IMR-90 (cell line): ENCODE measurements around the gene CUX1. TPM values are rescaled to one million over a fixed set of nuclear protein-coding genes. Genes with fewer than 3 reads are reported as not detected.

ENCODE experiments used
- ATAC-seq: fragments of 200-7000 bp; cut with Tn5 transposase; 2 replicates; pipeline ENCODE4 v1.9.1; 2020; ENCODE audit warnings: low read depth, mild to moderate bottlenecking, moderate library complexity
- BruUV-seq: library from RNA; stranded (reverse); fragments of 400-500 nt; replicated peaks from 2 replicates; lab custom pipeline; 2021; lab: Mats Ljungman, UMichigan
- CTCF ChIA-PET: fragments of 300-600 bp; formaldehyde crosslinking; extraction: SDS; loops from one replicate; lab custom pipeline; 2021; ENCODE audit warnings: antibody characterized with exemption; lab: Yijun Ruan, JAX
- POLR2A ChIA-PET: fragments of 300-600 bp; sonication (Branson Sonifier 250); formaldehyde crosslinking; loops from one replicate; lab custom pipeline; 2022; ENCODE audit warnings: antibody characterized with exemption; ENCODE audit not compliant: unreplicated experiment; lab: Charles Lee
- DNase-seq: peaks from one replicate; pipeline ENCODE4 v3.0.0; 2013
- H2AFZ ChIP-seq: replicated peaks from 2 replicates; pipeline ENCODE3; 2013; ENCODE audit warnings: low read length, mild to moderate bottlenecking; ENCODE audit not compliant: poor library complexity
- H2AK5ac ChIP-seq: 2 replicates; pipeline ENCODE4 v1.6.1; 2013; ENCODE audit warnings: low read depth, low read length, inconsistent platforms
- H2AK9ac ChIP-seq: replicated peaks from 2 replicates; pipeline ENCODE3; 2013; ENCODE audit warnings: mild to moderate bottlenecking, low read depth, low read length, moderate library complexity; ENCODE audit not compliant: poor library complexity
- H2BK120ac ChIP-seq: 2 replicates; pipeline ENCODE4 v1.6.1; 2013; ENCODE audit warnings: low read depth, low read length, inconsistent platforms
- H2BK15ac ChIP-seq: 3 replicates; pipeline ENCODE4 v1.6.1; 2013; ENCODE audit warnings: low read depth, low read length, inconsistent platforms
- H2BK20ac ChIP-seq: 2 replicates; pipeline ENCODE4 v1.6.1; 2013; ENCODE audit warnings: low read depth, mild to moderate bottlenecking, inconsistent platforms, low read length, moderate library complexity
- H2BK5ac ChIP-seq: 2 replicates; pipeline ENCODE4 v1.6.1; 2013; ENCODE audit warnings: mild to moderate bottlenecking, low read depth, low read length, inconsistent platforms; ENCODE audit not compliant: poor library complexity, severe bottlenecking
- H3K14ac ChIP-seq: replicated peaks from 2 replicates; pipeline ENCODE4 v1.6.1; 2013; ENCODE audit warnings: low read depth, low read length, inconsistent platforms
- H3K18ac ChIP-seq: 2 replicates; pipeline ENCODE4 v1.6.1; 2013; ENCODE audit warnings: low read depth, low read length, control low read depth
- H3K23ac ChIP-seq: 2 replicates; pipeline ENCODE4 v1.6.1; 2013; ENCODE audit warnings: low read depth, low read length, inconsistent platforms
- H3K27ac ChIP-seq: 2 replicates; pipeline ENCODE4 v1.5.1; 2013; ENCODE audit warnings: mild to moderate bottlenecking, control low read depth, low read length; ENCODE audit not compliant: insufficient read depth
- H3K27me3 ChIP-seq: 2 replicates; pipeline ENCODE4 v1.6.1; 2013; ENCODE audit warnings: low read length; ENCODE audit not compliant: control insufficient read depth, insufficient read depth
- H3K36me3 ChIP-seq: 2 replicates; pipeline ENCODE4 v1.6.1; 2013; ENCODE audit warnings: low read length, mixed read lengths; ENCODE audit not compliant: control insufficient read depth, insufficient read depth
- H3K4ac ChIP-seq: 2 replicates; pipeline ENCODE4 v1.6.1; 2013; ENCODE audit warnings: low read depth, low read length, inconsistent platforms
- H3K4me1 ChIP-seq: 2 replicates; pipeline ENCODE4 v1.6.1; 2013; ENCODE audit warnings: low read length, mixed read lengths; ENCODE audit not compliant: control insufficient read depth, insufficient read depth
- H3K4me2 ChIP-seq: 2 replicates; pipeline ENCODE4 v1.6.1; 2013; ENCODE audit warnings: low read depth, mild to moderate bottlenecking, control low read depth, low read length, moderate library complexity
- H3K4me3 ChIP-seq: 2 replicates; pipeline ENCODE4 v1.5.1; 2013; ENCODE audit warnings: low read depth, mild to moderate bottlenecking, control low read depth, low read length, moderate library complexity; ENCODE audit not compliant: insufficient read depth
- H3K56ac ChIP-seq: 2 replicates; pipeline ENCODE4 v1.6.1; 2013; ENCODE audit warnings: low read length, inconsistent platforms; ENCODE audit not compliant: insufficient read depth; ENCODE audit errors: extremely low read depth
- H3K79me1 ChIP-seq, 2 experiments: 2 replicates each; pipeline ENCODE4 v1.6.1; 2013; ENCODE audit warnings: low read length in 2 of 2, inconsistent platforms in 1 of 2, low read depth in 1 of 2
- H3K9ac ChIP-seq: 2 replicates; pipeline ENCODE4 v1.6.1; 2013; ENCODE audit warnings: low read depth, low read length, control low read depth
- H3K9me1 ChIP-seq: 2 replicates; pipeline ENCODE4 v1.6.1; 2013; ENCODE audit warnings: low read length, inconsistent platforms; ENCODE audit not compliant: insufficient read depth
- H3K9me3 ChIP-seq: 2 replicates; pipeline ENCODE4 v1.6.1; 2013; ENCODE audit warnings: low read length; ENCODE audit not compliant: control insufficient read depth, insufficient read depth
- H4K20me1 ChIP-seq: 2 replicates; pipeline ENCODE4 v1.6.1; 2013; ENCODE audit warnings: low read length, inconsistent platforms; ENCODE audit not compliant: insufficient read depth
- H4K5ac ChIP-seq: 2 replicates; pipeline ENCODE4 v1.6.1; 2013; ENCODE audit warnings: mild to moderate bottlenecking, low read depth, low read length, control low read depth
- H4K8ac ChIP-seq, 2 experiments: 2 replicates each; pipeline ENCODE4 v1.6.1; 2013; ENCODE audit warnings: low read depth in 2 of 2, low read length in 2 of 2, control low read depth in 1 of 2, inconsistent platforms in 1 of 2
- H4K91ac ChIP-seq: 2 replicates; pipeline ENCODE4 v1.6.1; 2013; ENCODE audit warnings: low read depth, low read length, inconsistent platforms; ENCODE audit not compliant: insufficient read depth
- ELK1 ChIP-seq: fragments of 150-350 bp; IDR thresholded peaks from 2 replicates; pipeline ENCODE4 v1.6.1; 2016; ENCODE audit warnings: low read depth, mild to moderate bottlenecking, low read length, moderate library complexity, borderline replicate concordance
- FOS ChIP-seq: fragments of 150-350 bp; IDR thresholded peaks from 2 replicates; pipeline ENCODE4 v1.6.1; 2016; ENCODE audit warnings: low read depth, low read length
- RFX5 ChIP-seq: IDR thresholded peaks from 2 replicates; pipeline ENCODE4 v1.8.0; 2012; ENCODE audit warnings: low read depth, mild to moderate bottlenecking, low read length, moderate library complexity
- WGBS, 2 experiments: methylation state at CpG; one replicate each; pipeline versions ENCODE4 v1.1.5 to v1.1.7; 2013; ENCODE audit warnings: missing lambda C conversion rate in 2 of 2; ENCODE audit not compliant: insufficient read length in 1 of 2; ENCODE audit errors: extremely low coverage in 2 of 2; 5-methylcytosine and 5-hydroxymethylcytosine counted together
- dilution Hi-C: fragments of 300-500 bp; cut with HindIII; formaldehyde crosslinking; loops from one replicate; pipeline ENCODE4 v1.14.3; 2018; ENCODE audit warnings: low sequenced_read_pairs; ENCODE audit not compliant: unreplicated experiment
- in situ Hi-C: fragments of 300-500 bp; cut with MboI; formaldehyde crosslinking; loops from 3 replicates; pipeline ENCODE4 v1.14.3; 2019; ENCODE audit warnings: low sequenced_read_pairs, inconsistent platforms, mixed read lengths
- intact Hi-C: fragments of 100-400 bp; cut with micrococcal nuclease; formaldehyde crosslinking; loops from 2 replicates; pipeline ENCODE4 v1.10.0; 2022
- polyA plus RNA-seq, 3 experiments: library from polyadenylated mRNA; depleted of rRNA; stranded (reverse); fragments of >200 nt; gene quantifications; 2 replicates each; pipeline ENCODE4 v1.2.3, GENCODE V29; 2012; ENCODE audit warnings: low replicate concordance in 1 of 3
- total RNA-seq: library from RNA; depleted of rRNA; stranded (reverse); fragments of >200 nt; gene quantifications from 2 replicates; pipeline ENCODE4 v1.2.3, GENCODE V29; 2012

The CUX1 gene
- total and polyA plus RNA-seq, 2 of the 4 experiments (the other 2 are of a cell fraction) = 19.7 to 46.4 TPM

GRCh38 chr7:101990811-101991418, 173.5 kb downstream of the CUX1 start:
- Histone ChIP-seq H3K56ac (no peak overlapping the region), H3K79me1 (peaks cover 27 to 55% of the 10 kb centered on the region in 2 experiments), H4K91ac (no peak overlapping the region), H3K14ac (no peak overlapping the region), H2BK120ac (no peak overlapping the region), H2BK20ac (no peak overlapping the region), H3K23ac (no peak overlapping the region), H3K4ac (no peak overlapping the region), H2AK9ac (no peak overlapping the region), H3K4me3 (no peak overlapping the region), H3K18ac (no peak overlapping the region), H4K20me1 (peaks cover 26% of the 10 kb centered on the region), H4K8ac (no peak overlapping the region), H4K5ac (no peak overlapping the region), H2AK5ac (no peak overlapping the region; the same call in 1 of the 2 replicates), H3K9me1 (peaks cover 16% of the 10 kb centered on the region), H3K9me3 (no peaks in the 10 kb centered on the region), H2BK5ac (no peak overlapping the region), H3K4me1 (peaks cover 7% of the 10 kb centered on the region; the same call in 1 of the 2 replicates), H3K4me2 (no peak overlapping the region), H2BK15ac (no peak overlapping the region), H3K27ac (no peak overlapping the region), H3K9ac (no peak overlapping the region), H3K36me3 (no peaks in the 10 kb centered on the region; the same call in none of the 2 replicates), H3K27me3 (no peaks in the 10 kb centered on the region), H2AFZ (no peak overlapping the region)
- in situ Hi-C loops (no loop called here), dilution Hi-C loops (no loop called here), intact Hi-C loops (no loop called here)
- TF ChIP-seq ELK1 (no peak), RFX5 (no peak), FOS (no peak)
- ChIA-PET CTCF (no interaction called here), POLR2A (no interaction called here)
- no TSS peak for BruUV-seq
- ATAC-seq = no peak
- DNase-seq = no peak
- WGBS, 2 experiments = no CpG with 5 or more reads among the region's 17 CpGs
